Ovary (tissue), 9 donors: ENCODE measurements around the gene SLC43A1. TPM values are rescaled to one million over a fixed set of nuclear protein-coding genes. Genes with fewer than 3 reads are reported as not detected.
"Not testable (repeated sequence)": the region's sequence is repeated elsewhere in the genome, so short reads cannot be mapped to it uniquely, and the experiment has no call there.

Experiments
- DNase-seq, 5 donors: peaks; one replicate each; pipeline ENCODE4 v3.0.0-alpha.2; 2019 to 2020
- H3K27ac ChIP-seq, 2 donors: fragments of 200-600 bp; one replicate each; pipeline versions ENCODE4 v1.5.1 to v1.8.0; 2019 to 2022
- H3K27me3 ChIP-seq: fragments of 200-600 bp; one replicate; pipeline ENCODE4 v1.8.0; 2022
- H3K36me3 ChIP-seq: fragments of 200-600 bp; sonication (generic); one replicate; pipeline ENCODE4 v1.5.1; 2019
- H3K4me1 ChIP-seq: one replicate; pipeline ENCODE4 v1.8.1; 2013; ENCODE audit warnings: mild to moderate bottlenecking, moderate library complexity; ENCODE audit not compliant: insufficient read depth
- H3K4me3 ChIP-seq: fragments of 200-600 bp; sonication (generic); one replicate; pipeline ENCODE4 v1.5.1; 2017
- H3K9me3 ChIP-seq, 2 donors: fragments of 200-600 bp in 1 of 2; sonication (generic) in 1 of 2; one replicate each; pipeline versions ENCODE4 v1.5.1 to v1.8.1; 2013 to 2019; ENCODE audit warnings: mild to moderate bottlenecking in 1 of 2, moderate library complexity in 1 of 2
- CTCF ChIP-seq, 3 donors: fragments of 450-650 bp in 2 of 3; fragments of 200-600 bp in 1 of 3; IDR thresholded peaks; one replicate each; pipeline versions ENCODE4 v1.5.1 to v1.8.0; 2016 to 2022; ENCODE audit warnings: antibody characterized with exemption in 3 of 3, mild to moderate bottlenecking in 1 of 3
- EP300 ChIP-seq: sonication (generic); formaldehyde crosslinking; IDR thresholded peaks from one replicate; pipeline ENCODE4 v1.6.1; 2017; ENCODE audit warnings: antibody characterized with exemption
- POLR2A ChIP-seq: fragments of 450-650 bp; IDR thresholded peaks from one replicate; pipeline ENCODE4 v1.6.1; 2017; ENCODE audit warnings: antibody characterized with exemption, mild to moderate bottlenecking, moderate library complexity
- WGBS, 3 donors: extraction: QIAGEN DNeasy Blood & Tissue Kit in 1 of 3; methylation state at CpG; one replicate each; pipeline versions ENCODE4 v1.1.5 to v1.1.7; 2013 to 2017; 5-methylcytosine and 5-hydroxymethylcytosine counted together
- intact Hi-C, 4 donors: fragments of 100-400 bp; cut with DNase I; formaldehyde crosslinking; loops; one replicate each; pipeline versions ENCODE4 v1.11.0 to v1.15.1; 2022 to 2023
- polyA plus RNA-seq, 2 donors: library from polyadenylated mRNA; stranded (reverse); fragments of 200-250 nt in 1 of 2; fragments of 350-450 nt in 1 of 2; fragmentation: Illumina TruSeq in 1 of 2; extraction: RNeasy Lipid Tissue Mini Kit (QIAGEN cat#74804) in 1 of 2; gene quantifications; one replicate each; pipeline ENCODE4 v1.2.3, GENCODE V29; 2013 to 2014
- total RNA-seq, 7 donors: library from RNA; depleted of rRNA in 2 of 7; stranded (reverse); fragments of >200 nt in 2 of 7; fragmentation: NEBNext Ultra II Directional in 3 of 7; extraction: Animal tissue kit (Norgen Biotek cat#: 25700) in 3 of 7; gene quantifications; one replicate each; pipeline versions ENCODE4 v1.1.0 to v1.2.4, GENCODE V29; 2016 to 2023
- donor health status: DM: no; HTN: no; CAD: no; lungs with moderate emphysema.
- donor health status: DM: no; HTN: no; CAD: no.
- donor health status: Bipolar disorder and iron deficiency.
- donor health status: DM: yes; HTN: yes; CAD: no.
- donor health status: DM: no; HTN: no; CAD: no.
- donor health status: DM: yes; HTN: yes; CAD: no.

SLC43A1 gene
- total and polyA plus RNA-seq, 9 donors = 11.5 to 30.4 (median 18.6) TPM

GRCh38 chr11:57536947-57537619 is 21.6 kb upstream of the SLC43A1 start, which contains the start of gene SMTNL1:
TSS of gene SMTNL1 (plus strand) at chr11:57537595. CDS start at chr11:57542643, 5,048 bp downstream.
- DNase-seq = no peak
- intact Hi-C loops = no loop called here
- TF ChIP-seq CTCF (IDR thresholded peaks at IDR 0.05) (no peak), EP300 (no peak), POLR2A (no peak)
- no peak within 1 kb of the TSS for H3K4me3 ChIP-seq
- H3K36me3 ChIP-seq = no peaks in the 10 kb centered on the region
- no peaks in the 10 kb centered on the region for H3K9me3 ChIP-seq
- H3K27ac ChIP-seq = no peak within 1 kb of the TSS
- H3K27me3 ChIP-seq = no peaks in the 10 kb centered on the region
- no peaks in the 10 kb centered on the region for H3K4me1 ChIP-seq
- WGBS, 3 donors = 47 to 73% (median 64%) methylated on average over 14 of the region's 14 CpGs

GRCh38 chr11:57534449-57534848 is 18.9 kb upstream of the SLC43A1 start:
- H3K27me3 ChIP-seq, H3K27ac ChIP-seq, H3K9me3 ChIP-seq, intact Hi-C loops, H3K4me1 ChIP-seq, DNase-seq, H3K4me3 ChIP-seq, H3K36me3 ChIP-seq: not testable (repeated sequence)
- WGBS, 3 donors = 93 to 97% (median 94%) methylated on average over 7 of the region's 7 CpGs

GRCh38 chr11:57530596-57531507 is 15.3 kb upstream of the SLC43A1 start, which contains the start of gene TIMM10:
TSS of gene TIMM10 (minus strand) at chr11:57530754. CDS start at chr11:57530189, 565 bp downstream.
- DNase-seq = peak; percentile 93 to 95 (median 93)
- H3K36me3 ChIP-seq = no peaks in the 10 kb centered on the region
- H3K27me3 ChIP-seq = no peaks in the 10 kb centered on the region
- H3K4me3 ChIP-seq = peak within 1 kb of the TSS; percentile 63
- peak within 1 kb of the TSS in 1 of 2 donors; percentile 3 for H3K27ac ChIP-seq
- H3K9me3 ChIP-seq = no peaks in the 10 kb centered on the region
- WGBS, 3 donors = 0 to 1% (median 0%) methylated on average over 49 of the region's 49 CpGs
- TF ChIP-seq EP300 (no peak), CTCF (IDR thresholded peaks at IDR 0.05) (no peak), POLR2A (no peak)
- intact Hi-C loops = loop anchor here in 1 of 4 donors (2.0 kb wide), 1 partner anchor 30 kb away; no protein-coding TSS in a partner anchor
- peaks cover 4% of the 10 kb centered on the region for H3K4me1 ChIP-seq

DNA sequence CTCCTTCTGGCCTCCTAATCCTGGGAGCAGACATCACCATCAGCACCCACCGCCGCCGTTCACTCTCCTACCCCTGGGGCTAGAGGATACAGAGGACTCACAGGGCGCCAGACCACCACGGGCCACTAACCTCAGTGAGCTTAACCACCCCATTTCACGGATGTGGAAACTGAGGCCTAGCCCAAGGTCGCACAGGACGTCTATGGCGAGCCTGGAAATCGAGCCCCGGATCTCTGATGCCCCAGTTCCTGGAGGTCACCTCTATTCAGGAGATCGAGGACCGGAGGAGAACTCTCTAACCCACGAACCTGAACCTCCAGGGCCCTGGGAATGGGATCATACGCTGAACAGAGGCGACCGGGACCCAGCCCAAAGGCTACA is 14.7 kb upstream of the SLC43A1 start:
- peaks cover 4% of the 10 kb centered on the region for H3K4me1 ChIP-seq
- H3K27me3 ChIP-seq = no peaks in the 10 kb centered on the region
- no peaks in the 10 kb centered on the region for H3K9me3 ChIP-seq
- DNase-seq = peak in 2 of 5 donors; percentile 23 to 44
- intact Hi-C loops = loop anchor here in 1 of 4 donors (2.0 kb wide), 1 partner anchor 29 kb away; no protein-coding TSS in a partner anchor
- H3K36me3 ChIP-seq = no peaks in the 10 kb centered on the region
- H3K27ac ChIP-seq = no peak overlapping the region
- H3K4me3 ChIP-seq = peak overlapping the region; percentile 63
- TF ChIP-seq CTCF (IDR thresholded peaks at IDR 0.05) (no peak), EP300 (no peak), POLR2A (no peak)
- WGBS, 3 donors = 1 to 2% (median 1%) methylated on average over 16 to 17 of the region's 17 CpGs
